Measurements from ENCODE around the gene VSIG10.
"Not testable (repeated sequence)": the region's sequence is repeated elsewhere in the genome, so short reads cannot be mapped to it uniquely, and the experiment has no call there.

The VSIG10 gene

GRCh38 chr12:118103601-118104382, at the start of gene VSIG10:
Gene VSIG10 (minus strand): TSS chr12:118104011. CDS start chr12:118103671, 340 bp downstream.
- peak; percentile 19 for DNase-seq

- no peak for DNase-seq
These were observed 47.9 kb upstream of the VSIG10 start for GRCh38 chr12:118151755-118152154.

GRCh38 chr12:118150625-118151024, 46.8 kb upstream of the VSIG10 start:
- DNase-seq = no peak

GRCh38 chr12:118148287-118148686, 44.5 kb upstream of the VSIG10 start:
- DNase-seq = no peak

- DNase-seq = no peak
These were observed 42.0 kb upstream of the VSIG10 start for GRCh38 chr12:118145798-118146156.

GRCh38 chr12:118145113-118145797, 41.4 kb upstream of the VSIG10 start:
- no peak for DNase-seq

- DNase-seq = no peak
These were observed 40.7 kb upstream of the VSIG10 start for GRCh38 chr12:118144499-118144898.

- DNase-seq = no peak
These were observed 37.0 kb upstream of the VSIG10 start for GRCh38 chr12:118140825-118141224.

GRCh38 chr12:118137148-118137678, 33.4 kb upstream of the VSIG10 start:
- DNase-seq = no peak

- DNase-seq = peak; percentile 61
These were observed 32.8 kb upstream of the VSIG10 start for GRCh38 chr12:118136559-118137003.

- peak; percentile 96 for DNase-seq
These were observed 32.2 kb upstream of the VSIG10 start, which contains the start of gene PEBP1 for GRCh38 chr12:118135788-118136558. Gene PEBP1 (plus strand): TSS chr12:118136124. CDS start chr12:118136210, 86 bp downstream.

GRCh38 chr12:118129436-118129835, 25.6 kb upstream of the VSIG10 start:
- not testable (repeated sequence) for DNase-seq

- DNase-seq = no peak
These were observed 24.1 kb upstream of the VSIG10 start for GRCh38 chr12:118127867-118128266.

- DNase-seq = no peak
These were observed 22.4 kb upstream of the VSIG10 start for GRCh38 chr12:118126119-118126757.

GRCh38 chr12:118125743-118126118, 21.9 kb upstream of the VSIG10 start:
- no peak for DNase-seq

GRCh38 chr12:118124333-118124874, 20.6 kb upstream of the VSIG10 start:
- DNase-seq = no peak

- DNase-seq = no peak
These were observed 18.5 kb upstream of the VSIG10 start for GRCh38 chr12:118122264-118122663.

- peak; percentile 72 for DNase-seq
These were observed 17.0 kb upstream of the VSIG10 start for GRCh38 chr12:118120579-118121363.

- no peak for DNase-seq
These were observed 15.7 kb upstream of the VSIG10 start for GRCh38 chr12:118119449-118119879.

- DNase-seq = no peak
These were observed 5.3 kb upstream of the VSIG10 start for GRCh38 chr12:118109088-118109487.

GRCh38 chr12:118107694-118108093, 3.9 kb upstream of the VSIG10 start:
- DNase-seq = no peak
